Stimulated activated CD4-positive, alpha-beta T cell treated with anti-CD3 and anti-CD28 coated beads, Interleukin-12 subunit alpha, Interleukin-12 subunit beta, amount 100 ng/mL, for 4 hours (primary cell): ENCODE measurements around the gene BGN.

ENCODE experiments used
- DNase-seq: peaks from one replicate; pipeline ENCODE4 v3.0.0-alpha.2; 2020

Gene BGN

GRCh38 chrX:153509592-153509991 lies 14.8 kb downstream of the BGN start:
- no peak for DNase-seq

DNA sequence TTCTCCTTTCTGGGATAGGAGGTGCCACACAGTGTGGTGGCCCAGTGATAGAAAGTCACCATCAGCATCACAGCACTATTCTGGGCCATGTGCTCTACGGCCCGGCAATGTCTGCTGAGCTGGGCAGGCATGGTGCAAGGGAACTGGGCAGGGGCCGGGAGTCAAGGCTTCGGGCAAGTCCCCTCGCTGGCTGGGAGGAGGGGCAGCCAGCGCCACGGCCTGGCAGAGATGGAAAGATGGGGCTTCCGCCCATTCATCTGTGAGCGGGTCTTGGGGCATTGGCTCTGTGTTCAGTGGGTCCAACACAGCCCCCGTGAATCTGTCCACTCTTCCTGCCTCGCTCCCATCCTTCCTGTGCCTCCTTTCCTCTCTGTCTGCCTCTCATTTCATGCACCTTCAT lies 15.6 kb downstream of the BGN start:
- no peak for DNase-seq

DNA sequence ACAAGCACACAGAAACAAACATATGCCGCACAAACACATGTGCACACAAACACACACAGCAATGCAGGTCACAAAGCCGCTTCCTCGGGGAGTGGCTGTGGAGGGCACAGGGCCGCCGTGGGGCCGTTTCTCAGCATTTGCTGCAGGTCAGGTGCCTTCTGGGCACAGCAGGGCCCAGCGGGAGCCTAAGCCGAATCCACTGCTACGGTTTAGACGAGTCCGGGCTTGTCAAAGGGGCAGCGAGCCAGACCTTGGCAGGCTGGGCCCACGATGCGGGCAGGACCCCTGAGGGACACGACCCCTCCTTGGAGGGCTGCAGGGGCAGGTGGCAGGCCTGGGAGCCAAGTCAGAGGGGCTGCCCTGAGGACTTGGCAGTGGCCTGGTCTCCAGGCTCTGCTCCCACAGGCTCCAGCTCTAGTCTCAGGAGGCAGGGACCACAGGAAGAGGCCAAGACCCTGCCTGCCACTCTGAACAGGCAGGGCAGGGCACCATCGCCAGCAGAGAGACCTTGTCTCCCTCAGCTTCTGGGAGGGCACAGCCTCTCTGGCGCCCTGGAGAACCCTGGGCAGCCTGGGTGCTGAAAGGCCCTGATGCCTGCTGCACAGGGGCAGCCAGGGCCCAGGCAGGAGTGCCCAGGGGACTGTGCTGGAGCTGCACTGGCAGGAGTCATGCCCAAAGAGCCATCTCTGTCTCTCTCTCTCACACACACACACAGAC lies 17.2 kb downstream of the BGN start:
- DNase-seq, result no peak

DNA sequence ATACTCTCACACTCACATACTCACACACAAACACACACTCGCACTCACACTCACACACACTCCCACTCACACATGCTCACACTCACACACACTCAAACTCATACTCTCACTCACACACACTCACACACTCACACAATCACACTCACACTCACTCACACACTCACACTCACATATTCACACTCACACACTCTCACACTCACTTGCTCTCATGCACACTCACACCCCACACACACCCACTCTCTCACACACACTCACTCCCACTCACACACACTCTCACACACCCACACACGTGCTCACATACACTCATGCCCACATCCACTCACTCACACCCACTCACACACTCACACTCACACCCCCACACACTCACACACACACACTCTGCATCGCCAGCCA lies 17.7 kb downstream of the BGN start:
- no peak for DNase-seq

DNA sequence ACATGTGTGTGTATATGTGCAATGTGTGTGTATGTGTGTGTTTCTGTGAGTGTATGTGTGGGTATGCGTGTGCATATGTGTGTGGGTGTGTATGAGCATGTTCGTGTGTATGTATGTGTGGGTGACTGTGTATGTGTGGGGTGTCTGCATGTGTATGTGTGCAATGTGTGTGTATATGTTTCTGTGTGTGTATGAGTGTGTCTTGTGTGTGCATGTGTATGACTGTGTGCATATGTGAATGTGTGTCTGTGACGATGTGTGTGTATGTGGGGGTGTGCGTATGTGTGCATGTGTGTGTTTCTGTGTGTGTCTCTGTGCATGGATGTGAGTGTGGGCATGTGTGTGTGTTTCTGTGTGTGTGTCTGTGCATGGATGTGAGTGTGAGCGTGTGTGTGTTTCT lies 18.5 kb downstream of the BGN start:
- DNase-seq, result no peak

DNA sequence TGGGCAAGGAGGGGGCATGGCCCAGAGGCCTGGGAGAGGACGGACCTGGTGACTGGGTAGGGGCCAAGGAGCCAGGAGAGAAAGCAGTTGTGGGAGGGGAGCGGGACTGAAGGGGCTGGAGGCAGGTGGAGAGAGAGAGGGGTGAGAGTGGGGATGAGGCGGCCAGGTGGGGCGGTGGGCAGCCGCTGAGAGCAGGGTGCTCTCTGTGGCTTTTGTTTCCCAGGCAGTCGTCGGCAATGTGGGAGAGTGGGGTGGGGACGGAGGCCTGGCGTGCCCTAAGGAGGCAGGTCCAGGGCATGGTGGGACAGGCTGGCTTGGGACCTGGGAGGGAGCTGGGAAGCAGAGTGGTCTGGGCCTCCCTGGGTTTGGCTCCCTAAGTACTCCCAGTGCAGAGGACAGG lies 19.5 kb downstream of the BGN start:
- no peak for DNase-seq

DNA sequence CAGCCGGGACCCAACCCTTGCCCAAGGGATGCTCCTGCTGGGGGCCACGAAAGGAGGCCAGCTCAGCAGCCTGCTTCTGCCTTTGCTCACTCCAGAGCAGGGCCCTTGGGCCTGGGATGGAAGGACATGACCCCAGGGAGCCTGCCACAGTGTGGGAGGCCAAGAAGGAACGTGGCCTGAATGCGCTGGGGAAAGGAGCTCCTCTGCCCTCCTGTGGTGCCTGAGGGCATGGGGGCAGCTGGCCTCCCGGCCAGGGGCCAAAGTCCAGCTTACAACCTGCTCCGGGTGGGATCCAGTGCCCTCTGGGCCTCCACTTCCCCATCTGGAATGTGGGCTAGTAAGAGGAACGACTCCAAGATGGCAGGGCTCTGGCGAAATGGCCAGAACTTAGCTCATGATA lies 20.7 kb downstream of the BGN start:
- DNase-seq, result no peak

GRCh38 chrX:153516073-153516472 lies 21.3 kb downstream of the BGN start:
- no peak for DNase-seq

DNA sequence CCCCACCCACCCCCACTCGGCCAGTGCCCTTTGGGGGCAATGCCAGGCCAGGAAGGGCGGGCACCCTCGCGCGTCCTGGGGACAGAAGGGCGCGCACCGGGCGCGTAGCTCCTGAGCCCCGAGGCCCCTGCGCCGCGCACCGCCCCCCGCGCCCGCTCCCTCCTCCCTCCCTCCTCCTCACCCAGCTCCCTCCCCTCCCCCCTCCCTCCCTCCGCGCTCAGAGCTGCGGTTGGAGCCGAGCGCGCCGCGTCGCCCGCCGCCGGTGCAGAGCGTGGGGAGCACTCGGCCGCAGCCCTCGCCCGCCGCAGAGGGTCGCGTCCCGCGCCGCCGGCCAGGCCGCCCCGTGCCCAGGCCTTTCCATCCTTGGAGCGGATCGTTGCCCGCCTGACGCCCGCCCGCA lies 22.6 kb downstream of the BGN start, which contains the start of gene ATP2B3:
Gene ATP2B3 (plus strand): TSS at position 220 of the 400 bp plus-strand sequence. CDS start 18,606 bp downstream, outside the sequence.
- DNase-seq, result no peak

DNA sequence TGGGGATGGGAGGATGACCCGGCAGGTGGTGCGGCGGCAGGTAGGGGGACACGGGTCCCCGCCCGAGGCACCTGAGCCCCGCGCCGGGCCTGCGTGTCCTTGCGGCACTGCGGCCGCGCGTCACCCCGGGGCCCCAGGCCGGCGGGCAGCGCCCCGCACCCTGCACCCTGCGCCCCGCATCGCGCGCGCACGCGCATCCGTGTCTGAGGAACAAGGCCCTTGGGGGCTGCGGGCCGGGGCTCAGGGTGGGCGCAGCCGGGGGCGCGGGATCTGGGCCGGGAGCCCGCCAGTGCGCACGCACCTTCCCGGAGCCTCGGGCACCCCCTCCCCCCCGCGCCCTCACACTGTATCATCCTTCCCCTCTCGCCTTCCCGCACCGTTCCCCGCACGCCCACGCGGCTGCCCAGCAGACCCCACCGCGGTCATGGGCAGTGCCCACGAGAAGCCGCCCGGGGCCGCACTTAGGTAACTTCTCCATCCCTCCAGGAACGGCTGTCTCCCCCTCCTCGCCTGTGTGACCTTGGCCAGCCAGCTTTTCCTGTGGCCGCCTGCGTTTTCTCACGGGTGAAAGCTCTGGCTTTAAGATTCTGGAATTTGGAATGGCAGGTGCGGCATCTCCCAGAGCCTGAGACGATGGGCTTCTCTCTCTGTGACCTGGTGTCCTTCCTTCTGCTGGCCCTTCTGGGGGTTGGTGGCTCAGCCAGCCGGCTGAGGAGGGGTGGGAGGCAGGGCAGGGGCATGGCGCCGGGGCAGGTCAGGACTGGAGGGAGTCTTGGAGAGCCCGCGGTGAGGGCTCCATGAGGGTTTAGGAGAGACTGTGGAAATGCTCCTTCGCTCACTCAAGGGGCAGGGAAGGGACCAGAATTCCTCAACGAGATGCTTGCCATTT lies 23.4 kb downstream of the BGN start:
- no peak for DNase-seq

GRCh38 chrX:153519569-153520286 lies 24.9 kb downstream of the BGN start:
- DNase-seq, result no peak

- no peak for DNase-seq
Observed at GRCh38 chrX:153520287-153520917, 25.6 kb downstream of the BGN start.

- no peak for DNase-seq
Observed at GRCh38 chrX:153521034-153521433, 26.3 kb downstream of the BGN start.

DNA sequence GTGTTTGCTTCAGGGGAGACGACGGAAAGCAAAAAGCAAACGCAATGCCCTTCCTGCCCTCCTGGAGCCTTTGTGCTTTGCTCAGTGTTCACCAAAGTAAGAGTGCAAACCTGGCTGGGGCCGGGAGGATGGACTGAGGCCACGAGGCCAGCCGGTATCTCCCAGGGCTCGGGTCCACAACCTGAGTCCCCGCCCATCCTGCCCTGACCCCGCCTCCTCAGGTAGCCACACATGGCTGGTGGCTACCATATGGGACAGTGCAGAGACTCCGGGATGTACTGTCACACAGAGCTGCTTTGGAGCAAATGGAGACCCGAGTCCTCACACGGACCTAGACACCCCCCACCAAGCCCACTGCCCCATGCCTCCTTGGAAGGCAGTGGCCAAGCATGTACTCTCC lies 27.5 kb downstream of the BGN start:
- no peak for DNase-seq

- DNase-seq, result no peak
Observed at GRCh38 chrX:153523269-153523668, 28.5 kb downstream of the BGN start.

GRCh38 chrX:153524234-153524633 lies 29.5 kb downstream of the BGN start:
- no peak for DNase-seq

DNA sequence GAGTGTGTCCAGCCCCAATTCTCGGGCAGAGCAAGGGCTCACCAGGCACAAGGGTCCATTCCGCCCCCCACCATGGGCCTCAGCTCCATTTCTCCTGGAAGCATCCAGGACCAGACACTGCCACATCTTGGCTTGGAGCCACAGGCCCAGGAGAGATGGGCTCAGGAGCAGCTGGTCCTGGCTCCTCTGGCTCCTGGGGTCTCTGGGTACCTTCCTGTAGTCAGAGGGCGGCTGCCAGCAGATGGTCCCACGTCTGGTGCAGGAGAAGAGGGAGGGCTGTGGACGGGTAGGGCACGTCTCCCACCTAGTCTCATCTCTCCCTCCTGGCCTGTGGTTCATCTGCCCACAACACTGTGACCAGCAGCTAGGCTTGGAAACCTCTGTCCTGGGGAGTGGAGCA lies 30.7 kb downstream of the BGN start:
- DNase-seq, result no peak

GRCh38 chrX:153526042-153526441 lies 31.3 kb downstream of the BGN start:
- no peak for DNase-seq

- DNase-seq, result no peak
Observed at GRCh38 chrX:153526801-153527200, 32.0 kb downstream of the BGN start.

- no peak for DNase-seq
Observed at GRCh38 chrX:153527208-153527607, 32.4 kb downstream of the BGN start.

DNA sequence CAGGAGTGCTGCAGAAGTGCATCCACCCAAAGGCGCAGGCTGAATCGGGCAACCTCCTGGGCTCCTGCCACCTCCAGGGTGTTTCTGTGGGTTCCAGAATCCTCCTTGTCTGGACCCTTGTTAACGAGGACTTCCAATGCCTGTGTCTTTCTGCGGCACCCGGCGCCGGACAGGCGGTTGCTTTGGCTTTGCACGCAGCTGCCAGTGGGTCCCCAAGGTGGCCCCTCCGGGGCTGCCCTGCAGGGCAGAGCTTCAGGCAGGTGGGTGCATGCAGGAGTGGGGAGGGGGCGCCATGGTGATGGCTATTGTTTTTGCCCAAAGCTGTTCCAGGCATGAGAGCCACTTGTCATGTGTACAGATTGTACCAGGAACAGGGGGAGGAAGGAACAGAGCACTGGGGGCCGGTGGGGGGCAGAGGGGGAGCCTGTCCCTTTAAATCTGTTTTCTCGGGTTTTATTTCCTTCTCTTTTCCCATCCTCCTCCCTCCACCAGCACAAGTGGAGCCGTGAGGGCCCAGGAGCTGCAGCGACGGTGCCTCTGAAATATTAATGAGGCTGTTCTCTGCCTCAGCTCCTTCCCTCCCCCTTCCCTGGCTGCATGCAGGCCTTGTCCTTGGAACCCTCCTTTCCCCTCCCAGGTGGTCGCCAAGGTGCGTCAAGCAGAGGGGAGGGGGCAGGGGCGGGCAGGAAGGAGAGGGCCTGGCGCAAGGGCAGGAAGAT lies 35.8 kb downstream of the BGN start:
- DNase-seq, result no peak

- DNase-seq, result no peak
Observed at GRCh38 chrX:153533091-153533490, 38.3 kb downstream of the BGN start.
